ENCODE data around the gene CACNA1F. TPM values are rescaled to one million over a fixed set of nuclear protein-coding genes. Genes with fewer than 3 reads are reported as not detected.

Gene CACNA1F
- total RNA-seq, 4 donors from 2014 or later = 0.32 to 2.8 (median 0.96) TPM; not detected in 1

- intact Hi-C loops (cut with DNase I; ENCODE audit: low total_unique reads) (no loop called here), in situ Hi-C loops (cut with MboI; ENCODE audit: low pct_ligation_motif_present in 1 of 4, low pct_unique_long_range_greater_than_20kb in 1 of 4, low sequenced_read_pairs in 3 of 4) (no loop called here)
- Histone ChIP-seq H3K27me3 (no peaks in the 10 kb centered on the region), H3K36me3 (peaks cover 0 to 4% (median 0%) of the 10 kb centered on the region in 4 donors), H3K4me1 (peaks cover 0 to 28% (median 8%) of the 10 kb centered on the region in 4 donors), H3K4me3 (no peak overlapping the region), H3K9me3 (no peaks in the 10 kb centered on the region), H3K27ac (peak overlapping the region in 2 of 4 donors; percentile 87 to 89)
- DNase-seq = no peak
- no peak for TF ChIP-seq CTCF (IDR thresholded peaks at IDR 0.05)
- no peak for TF ChIP-seq POLR2AphosphoS5 (IDR thresholded peaks at IDR 0.05)
- TF ChIP-seq EP300 (IDR thresholded peaks at IDR 0.05; ENCODE audit: low read depth) = no peak
- TF ChIP-seq POLR2A (IDR thresholded peaks at IDR 0.05) = no peak
- 87% methylated on average over 10 of the region's 10 CpGs; no CpG with 5 or more reads in 1 of the 2 donors for WGBS, 2 donors (ENCODE audit: low coverage in 1 of 2)
These were observed 45.6 kb downstream of the CACNA1F start for GRCh38 chrX:49187526-49187925.

- 76 to 80% methylated on average over 1 to 12 of the region's 15 CpGs for WGBS, 2 donors (ENCODE audit: low coverage in 1 of 2)
These were observed 46.1 kb downstream of the CACNA1F start for GRCh38 chrX:49187028-49187394.

GRCh38 chrX:49186125-49187027, 46.8 kb downstream of the CACNA1F start, which contains the start of gene PRICKLE3:
TSS of gene PRICKLE3 (minus strand) at chrX:49186373. CDS start at chrX:49186297, 76 bp downstream.
- intact Hi-C loops (cut with DNase I; ENCODE audit: low total_unique reads) (no loop called here), in situ Hi-C loops (cut with MboI; ENCODE audit: low pct_ligation_motif_present in 1 of 4, low pct_unique_long_range_greater_than_20kb in 1 of 4, low sequenced_read_pairs in 3 of 4) (no loop called here)
- 50% methylated on average over 46 of the region's 62 CpGs; no CpG with 5 or more reads in 1 of the 2 donors for WGBS, 2 donors (ENCODE audit: low coverage in 1 of 2)
- Histone ChIP-seq H3K9me3 (no peaks in the 10 kb centered on the region), H3K4me1 (peaks cover 0 to 24% (median 8%) of the 10 kb centered on the region in 4 donors), H3K36me3 (peaks cover 0 to 4% (median 0%) of the 10 kb centered on the region in 4 donors), H3K27me3 (no peaks in the 10 kb centered on the region), H3K4me3 (peak within 1 kb of the TSS; percentile 47 to 64 (median 54)), H3K27ac (peak within 1 kb of the TSS; percentile 77 to 89 (median 86))
- TF ChIP-seq POLR2AphosphoS5 (IDR thresholded peaks at IDR 0.05) (peak; percentile 78 to 84 (median 81)), EP300 (IDR thresholded peaks at IDR 0.05; ENCODE audit: low read depth) (no peak), CTCF (IDR thresholded peaks at IDR 0.05) (peak in 2 of 5 experiments; percentile 25 to 37), POLR2A (IDR thresholded peaks at IDR 0.05) (peak; percentile 69)
- peak; percentile 88 for DNase-seq

More at GRCh38 chrX:49187028-49187394, 46.1 kb downstream of the CACNA1F start:
- no peaks in the 10 kb centered on the region for H3K27me3 ChIP-seq
- H3K36me3 ChIP-seq = peaks cover 0 to 4% (median 0%) of the 10 kb centered on the region in 4 donors
- intact Hi-C loops (cut with DNase I; ENCODE audit: low total_unique reads) (no loop called here), in situ Hi-C loops (cut with MboI; ENCODE audit: low pct_ligation_motif_present in 1 of 4, low pct_unique_long_range_greater_than_20kb in 1 of 4, low sequenced_read_pairs in 3 of 4) (no loop called here)
- peak overlapping the region; percentile 77 to 89 (median 86) for H3K27ac ChIP-seq
- no peaks in the 10 kb centered on the region for H3K9me3 ChIP-seq
- no peak overlapping the region for H3K4me3 ChIP-seq
- DNase-seq = no peak
- peaks cover 0 to 26% (median 8%) of the 10 kb centered on the region in 4 donors for H3K4me1 ChIP-seq
- TF ChIP-seq POLR2A (IDR thresholded peaks at IDR 0.05) (no peak), CTCF (IDR thresholded peaks at IDR 0.05) (no peak), POLR2AphosphoS5 (IDR thresholded peaks at IDR 0.05) (no peak), EP300 (IDR thresholded peaks at IDR 0.05; ENCODE audit: low read depth) (no peak)
